GM23248 (cell line): ENCODE data around the gene TTC28.

ENCODE experiments used
- EZH2 ChIP-seq: fragments of 200-600 bp; sonication (generic); IDR thresholded peaks from 2 replicates; pipeline ENCODE4 v1.6.1; 2018; ENCODE audit warnings: antibody characterized with exemption, mild to moderate bottlenecking; ENCODE audit not compliant: insufficient read depth, poor library complexity, severe bottlenecking
- EZH2phosphoT487 ChIP-seq: fragments of 200-600 bp; sonication (generic); IDR thresholded peaks from 2 replicates; pipeline ENCODE4 v1.6.1; 2018; ENCODE audit warnings: antibody characterized with exemption, moderate library complexity, mild to moderate bottlenecking, low read depth; ENCODE audit not compliant: insufficient read depth

DNA sequence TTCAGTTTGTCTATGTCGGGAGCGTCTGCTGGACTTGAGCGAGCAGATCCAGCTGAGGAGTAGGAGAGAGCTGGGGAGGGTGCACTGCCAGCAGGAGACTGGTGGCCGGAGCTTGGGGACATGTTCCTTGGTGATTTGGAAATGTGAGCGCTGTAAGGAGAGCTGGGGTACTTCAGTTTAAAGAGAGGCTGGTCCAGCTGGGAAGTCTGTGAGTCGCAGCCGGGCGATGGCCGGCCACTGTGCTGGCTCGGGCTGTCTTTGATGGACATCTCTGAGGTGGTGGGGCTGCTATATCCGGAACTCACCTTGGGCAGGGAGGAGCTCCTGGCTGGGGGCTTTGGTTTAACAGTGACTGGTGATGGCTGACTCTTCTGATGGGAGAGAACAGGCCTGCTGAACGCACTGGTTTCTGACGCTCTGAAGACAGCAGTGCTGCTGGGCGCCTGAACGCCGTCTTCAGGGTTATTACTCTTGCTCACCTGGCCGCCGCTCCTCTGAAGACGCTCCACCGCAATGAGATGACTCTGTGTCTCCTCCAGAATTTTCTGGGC, 696.9 kb downstream of the TTC28 start:
- no peak for TF ChIP-seq EZH2
- no peak for TF ChIP-seq EZH2phosphoT487
